ENCODE data around the gene RAB27A.

RAB27A gene

GRCh38 chr15:55221090-55222011, 68.3 kb downstream of the RAB27A start:
- DNase-seq: peak; percentile 90

GRCh38 chr15:55220606-55221005, 69.0 kb downstream of the RAB27A start:
- no peak for DNase-seq

- no peak for DNase-seq
Observed at GRCh38 chr15:55218056-55218455, 71.6 kb downstream of the RAB27A start.

- no peak for DNase-seq
Observed at GRCh38 chr15:55204464-55204863, 85.1 kb downstream of the RAB27A start.

- DNase-seq: no peak
Observed at GRCh38 chr15:55202206-55202605, 87.4 kb downstream of the RAB27A start.

- DNase-seq: no peak
Observed at GRCh38 chr15:55198706-55199105, 90.9 kb downstream of the RAB27A start.

- no peak for DNase-seq
Observed at GRCh38 chr15:55197719-55198118, 91.9 kb downstream of the RAB27A start.

- no peak for DNase-seq
Observed at GRCh38 chr15:55197362-55197705, 92.3 kb downstream of the RAB27A start.

- peak; percentile 99 for DNase-seq
Observed at GRCh38 chr15:55196458-55197361, 92.9 kb downstream of the RAB27A start, which contains the start of gene RSL24D1. Gene RSL24D1, minus strand, starts transcription at chr15:55196941. Its CDS starts 51 bp downstream, at chr15:55196890.

GRCh38 chr15:55195996-55196395, 93.6 kb downstream of the RAB27A start:
- no peak for DNase-seq

- DNase-seq: no peak
Observed at GRCh38 chr15:55194256-55194655, 95.4 kb downstream of the RAB27A start.

GRCh38 chr15:55186331-55186730, 103.3 kb downstream of the RAB27A start:
- DNase-seq: no peak

- no peak for DNase-seq
Observed at GRCh38 chr15:55183679-55184078, 105.9 kb downstream of the RAB27A start.

- DNase-seq: no peak
Observed at GRCh38 chr15:55179141-55179540, 110.5 kb downstream of the RAB27A start.

- DNase-seq: no peak
Observed at GRCh38 chr15:55170361-55170760, 119.3 kb downstream of the RAB27A start.

- DNase-seq: peak; percentile 60
Observed at GRCh38 chr15:55168350-55168974, 121.2 kb downstream of the RAB27A start.

GRCh38 chr15:55164284-55164683, 125.3 kb downstream of the RAB27A start:
- DNase-seq: no peak

Data from fibroblast of skin of back (primary cell).